ENCODE data around the gene AQP3.
A peak's percentile ranks its signal among the peaks of the same experiment; 100 is the strongest.

DNA sequence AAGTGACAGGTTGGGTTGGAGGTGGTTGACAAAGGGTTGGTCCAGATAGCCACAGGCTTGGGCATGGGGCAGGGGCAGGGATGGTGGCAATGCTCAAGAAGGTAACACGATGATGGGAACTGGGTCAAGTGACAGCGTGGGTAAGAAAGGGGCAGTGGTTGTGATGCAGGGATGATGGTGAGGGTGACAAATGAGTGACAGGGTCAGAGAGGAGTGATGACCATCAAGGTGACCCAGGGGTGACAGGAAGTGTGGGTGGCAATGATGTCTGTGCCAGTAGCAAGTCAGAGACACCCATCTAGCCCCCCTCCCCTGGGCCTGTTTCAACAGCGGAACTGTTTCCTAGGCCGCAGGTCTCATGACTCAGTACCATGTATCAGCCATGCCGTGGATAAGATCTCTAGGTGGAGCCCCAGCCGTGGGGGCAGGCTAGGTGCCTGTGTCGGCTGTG, 20.5 kb downstream of the AQP3 start:
- TF ChIP-seq, protein P1, sequence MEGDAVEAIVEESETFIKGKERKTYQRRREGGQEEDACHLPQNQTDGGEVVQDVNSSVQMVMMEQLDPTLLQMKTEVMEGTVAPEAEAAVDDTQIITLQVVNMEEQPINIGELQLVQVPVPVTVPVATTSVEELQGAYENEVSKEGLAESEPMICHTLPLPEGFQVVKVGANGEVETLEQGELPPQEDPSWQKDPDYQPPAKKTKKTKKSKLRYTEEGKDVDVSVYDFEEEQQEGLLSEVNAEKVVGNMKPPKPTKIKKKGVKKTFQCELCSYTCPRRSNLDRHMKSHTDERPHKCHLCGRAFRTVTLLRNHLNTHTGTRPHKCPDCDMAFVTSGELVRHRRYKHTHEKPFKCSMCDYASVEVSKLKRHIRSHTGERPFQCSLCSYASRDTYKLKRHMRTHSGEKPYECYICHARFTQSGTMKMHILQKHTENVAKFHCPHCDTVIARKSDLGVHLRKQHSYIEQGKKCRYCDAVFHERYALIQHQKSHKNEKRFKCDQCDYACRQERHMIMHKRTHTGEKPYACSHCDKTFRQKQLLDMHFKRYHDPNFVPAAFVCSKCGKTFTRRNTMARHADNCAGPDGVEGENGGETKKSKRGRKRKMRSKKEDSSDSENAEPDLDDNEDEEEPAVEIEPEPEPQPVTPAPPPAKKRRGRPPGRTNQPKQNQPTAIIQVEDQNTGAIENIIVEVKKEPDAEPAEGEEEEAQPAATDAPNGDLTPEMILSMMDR (optimal IDR thresholded peaks at IDR 0.05 in 1 of 3, IDR thresholded peaks at IDR 0.05 in 1 of 3, conservative IDR thresholded peaks at IDR 0.05 in 1 of 3; ENCODE audit: extremely low read depth in 1 of 3, insufficient read depth in 2 of 3, low read length in 3 of 3): peak in 1 of 3 experiments; percentile 35
- no peak for TF ChIP-seq EZH2 (IDR thresholded peaks at IDR 0.05; ENCODE audit: low read length)

Measured in keratinocyte (primary cell).